Keratinocyte (primary cell): ENCODE results near the gene AVL9.

ENCODE experiments used
- CTCF ChIP-seq, 3 experiments: IDR thresholded peaks in 1 of 3; conservative IDR thresholded peaks in 1 of 3; optimal IDR thresholded peaks in 1 of 3; 2 replicates in 2 of 3; 3 replicates in 1 of 3; pipeline versions ENCODE3 to v1.5.1; 2011; ENCODE audit warnings: low read length in 3 of 3, mild to moderate bottlenecking in 3 of 3, moderate library complexity in 2 of 3, control low read depth in 1 of 3, inconsistent platforms in 1 of 3; ENCODE audit not compliant: insufficient read depth in 2 of 3; ENCODE audit errors: extremely low read depth in 1 of 3
- EZH2 ChIP-seq: IDR thresholded peaks from one replicate; pipeline ENCODE4 v1.6.1; 2012; ENCODE audit warnings: inconsistent platforms, mild to moderate bottlenecking, low read length, moderate library complexity

GRCh38 chr7:32502728-32503127, 7.4 kb downstream of the AVL9 start:
- no peak for TF ChIP-seq CTCF (optimal IDR thresholded peaks at IDR 0.05 in 1 of 3, IDR thresholded peaks at IDR 0.05 in 1 of 3, conservative IDR thresholded peaks at IDR 0.05 in 1 of 3; ENCODE audit: extremely low read depth in 1 of 3, insufficient read depth in 2 of 3, low read length in 3 of 3)
- no peak for TF ChIP-seq EZH2
